CD1c-positive myeloid dendritic cell (primary cell): ENCODE measurements around the gene PRPF40B.
A peak's percentile ranks its signal among the peaks of the same experiment; 100 is the strongest.
"Not testable (repeated sequence)": the region's sequence is repeated elsewhere in the genome, so short reads cannot be mapped to it uniquely, and the experiment has no call there.

Experiments
- DNase-seq: peaks from one replicate; pipeline ENCODE4 v3.0.0-alpha.2; 2016; ENCODE audit errors: extremely low spot score

Gene PRPF40B

DNA sequence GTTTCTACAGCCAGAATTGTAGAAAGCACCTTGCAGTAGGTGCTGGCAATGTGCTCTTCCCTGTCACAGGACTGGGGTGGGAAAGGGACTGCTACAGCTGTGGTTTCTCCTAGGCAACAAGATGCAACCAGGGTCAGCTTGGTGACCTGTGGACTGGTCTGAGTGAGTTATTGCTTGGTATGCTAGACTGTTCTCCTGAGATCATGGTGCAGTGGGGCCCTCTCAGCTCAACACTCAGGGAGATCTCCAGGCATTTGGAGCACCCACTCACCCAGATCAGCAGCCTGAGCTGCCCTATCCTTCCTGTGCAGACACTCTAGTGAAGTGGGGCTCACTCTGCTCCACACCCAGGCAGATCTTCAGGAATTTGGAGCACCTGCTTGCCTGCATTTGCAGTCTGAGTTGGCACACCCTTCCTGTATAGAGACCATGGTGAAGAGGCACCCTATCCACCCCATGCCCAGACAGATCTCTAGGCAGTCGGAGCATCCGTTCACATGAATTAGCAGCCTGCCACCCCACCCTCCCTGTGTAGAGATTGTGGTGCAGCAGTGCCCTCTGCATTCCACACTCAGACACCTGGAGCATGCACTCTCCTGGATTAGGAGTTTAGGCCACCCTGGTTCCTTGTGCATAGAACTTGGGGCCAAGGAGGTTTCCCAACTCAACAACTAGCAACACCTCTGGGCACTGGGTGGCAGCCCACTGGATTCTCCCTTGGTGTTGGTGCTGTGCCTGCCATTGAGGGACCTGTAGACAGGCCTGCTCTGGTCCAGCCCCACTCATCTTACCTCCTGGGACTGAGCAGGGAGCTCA is 14.1 kb upstream of the PRPF40B start:
- no peak for DNase-seq

DNA sequence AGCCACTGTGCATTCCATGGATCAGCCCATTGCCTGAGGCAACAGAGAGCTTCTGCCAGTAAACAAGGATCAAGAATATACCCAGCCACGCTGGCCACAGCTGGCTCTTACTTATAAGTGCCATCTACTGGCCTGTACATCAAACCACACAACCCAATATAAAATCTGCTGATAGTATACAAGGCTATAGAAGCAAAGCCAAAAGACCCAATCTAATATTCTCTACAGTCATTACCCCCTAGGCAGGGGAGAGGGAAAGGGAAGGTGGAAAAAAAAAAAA is 13.5 kb upstream of the PRPF40B start:
- no peak for DNase-seq

DNA sequence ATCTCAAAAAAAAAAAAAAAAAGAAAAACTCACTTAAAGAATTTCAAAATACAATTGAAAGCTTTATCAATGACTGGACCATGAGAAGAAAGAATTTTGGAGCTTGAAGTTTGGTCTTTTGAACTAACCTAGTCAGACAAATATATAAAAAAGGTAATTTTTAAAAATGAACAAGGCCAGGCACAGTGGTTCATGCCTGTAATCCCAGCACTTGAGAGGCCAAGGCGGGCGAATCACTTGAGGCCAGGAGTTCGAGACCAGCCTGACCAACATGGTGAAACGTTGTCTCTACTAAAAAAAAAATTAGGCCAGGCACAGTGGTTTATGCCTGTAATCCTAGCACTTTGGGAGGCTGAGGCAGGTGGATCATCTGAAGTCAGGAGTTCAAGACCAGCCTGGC is 12.6 kb upstream of the PRPF40B start:
- DNase-seq: not testable (repeated sequence)

DNA sequence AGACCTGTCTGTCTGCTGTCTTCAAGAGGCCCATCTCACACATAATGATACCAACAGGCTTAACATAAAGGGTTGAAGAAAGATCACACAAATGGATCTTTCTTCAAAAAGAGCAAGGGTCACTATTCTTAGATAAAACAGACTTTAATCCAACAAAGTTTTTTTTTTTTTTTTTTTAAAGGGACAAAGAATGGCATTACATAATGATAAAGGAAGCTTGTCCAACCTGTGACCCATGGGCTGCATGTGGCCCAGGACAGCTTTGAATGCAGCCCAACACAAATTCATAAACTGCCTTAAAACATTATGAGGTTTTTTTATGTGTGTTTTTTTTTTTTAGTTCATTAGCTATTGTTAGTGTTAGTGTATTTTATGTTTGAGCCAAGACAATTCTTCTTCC is 11.2 kb upstream of the PRPF40B start:
- no peak for DNase-seq

DNA sequence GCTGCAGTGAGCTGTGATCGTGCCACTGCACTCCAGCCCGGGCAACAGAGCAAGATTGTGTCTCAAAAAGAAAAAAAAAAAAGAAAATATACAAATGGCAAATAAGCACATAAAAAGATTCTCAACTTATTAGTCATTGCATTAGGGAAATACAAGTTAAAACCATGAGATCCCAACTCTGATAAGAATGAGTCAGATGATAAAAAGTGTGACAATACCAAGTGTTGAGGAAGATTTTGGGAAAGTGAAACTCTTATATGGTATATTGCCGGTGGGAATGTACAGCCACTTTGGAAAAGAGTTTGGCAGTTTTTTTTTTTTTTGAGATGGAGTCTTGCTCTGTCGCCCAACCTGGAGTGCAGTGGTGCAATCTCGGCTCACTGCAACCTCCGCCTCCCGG is 7.6 kb upstream of the PRPF40B start:
- DNase-seq: no peak

DNA sequence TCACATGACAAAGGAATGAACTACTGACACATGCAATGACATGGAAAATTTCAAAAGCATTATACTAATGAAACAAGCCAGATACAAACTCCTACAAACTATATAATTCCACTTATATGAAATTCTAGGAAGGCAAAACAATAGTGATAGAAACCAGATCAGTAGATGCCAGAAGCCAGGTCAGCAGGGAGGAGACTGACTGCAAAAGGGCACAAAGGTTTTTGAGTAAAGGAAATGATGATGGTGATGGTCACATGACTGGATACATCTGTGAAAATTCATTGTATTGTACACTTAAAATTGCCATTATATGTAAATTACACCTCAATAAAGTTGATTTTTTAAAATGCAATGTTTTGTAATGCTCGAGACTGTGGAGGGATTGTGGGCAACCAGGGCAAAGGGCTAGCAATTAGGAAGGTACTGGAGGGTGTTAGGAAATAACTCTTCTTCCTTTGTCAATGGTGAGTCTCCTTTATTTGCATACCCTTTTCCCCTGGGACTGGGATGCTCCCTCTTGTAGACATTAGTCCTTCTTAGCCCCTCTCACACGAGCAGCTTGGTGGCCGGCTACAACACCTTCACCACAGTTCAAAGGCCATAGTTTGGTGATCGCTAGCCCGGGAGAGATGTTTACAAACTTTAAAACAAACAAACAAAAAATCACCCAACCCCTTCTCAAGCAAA is 6.7 kb upstream of the PRPF40B start:
- DNase-seq: no peak

DNA sequence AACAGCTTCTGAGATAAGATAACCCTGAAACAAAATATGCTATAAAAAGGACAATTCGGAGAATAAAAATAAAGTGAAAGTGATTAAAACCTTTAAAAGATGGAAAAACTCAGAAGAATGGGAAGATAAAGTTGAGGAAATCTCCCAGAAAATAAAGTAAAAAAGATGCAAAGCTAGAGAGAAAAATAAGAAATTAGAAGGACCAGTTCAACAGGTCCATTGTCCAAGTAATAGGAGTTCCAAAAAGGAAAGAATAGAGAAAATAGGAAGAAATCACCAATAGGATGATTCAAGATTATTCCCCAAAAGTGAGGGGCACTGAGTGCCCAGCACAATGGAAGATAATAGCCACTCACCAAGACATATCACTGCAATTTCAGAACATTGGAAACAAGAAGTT is 4.8 kb upstream of the PRPF40B start:
- DNase-seq: no peak

DNA sequence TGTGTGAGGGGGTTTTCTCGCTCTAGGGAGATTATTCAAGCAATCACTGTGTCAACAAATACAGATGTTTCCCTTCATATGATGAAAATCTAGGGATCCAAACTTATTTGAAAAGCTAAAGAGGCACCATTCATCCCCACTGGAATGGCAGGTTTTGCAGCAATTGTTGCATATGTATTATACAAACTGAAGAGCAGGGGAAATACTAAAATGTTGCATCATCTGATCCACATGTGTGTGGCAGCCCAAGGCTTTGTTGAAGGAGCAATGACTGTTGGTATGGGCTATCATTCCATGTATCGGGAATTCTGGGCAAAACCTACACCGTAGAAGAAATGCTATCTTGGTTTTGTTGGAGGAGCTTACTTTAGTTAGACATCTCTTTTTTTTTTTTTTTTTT is 4.1 kb upstream of the PRPF40B start:
- DNase-seq: no peak

DNA sequence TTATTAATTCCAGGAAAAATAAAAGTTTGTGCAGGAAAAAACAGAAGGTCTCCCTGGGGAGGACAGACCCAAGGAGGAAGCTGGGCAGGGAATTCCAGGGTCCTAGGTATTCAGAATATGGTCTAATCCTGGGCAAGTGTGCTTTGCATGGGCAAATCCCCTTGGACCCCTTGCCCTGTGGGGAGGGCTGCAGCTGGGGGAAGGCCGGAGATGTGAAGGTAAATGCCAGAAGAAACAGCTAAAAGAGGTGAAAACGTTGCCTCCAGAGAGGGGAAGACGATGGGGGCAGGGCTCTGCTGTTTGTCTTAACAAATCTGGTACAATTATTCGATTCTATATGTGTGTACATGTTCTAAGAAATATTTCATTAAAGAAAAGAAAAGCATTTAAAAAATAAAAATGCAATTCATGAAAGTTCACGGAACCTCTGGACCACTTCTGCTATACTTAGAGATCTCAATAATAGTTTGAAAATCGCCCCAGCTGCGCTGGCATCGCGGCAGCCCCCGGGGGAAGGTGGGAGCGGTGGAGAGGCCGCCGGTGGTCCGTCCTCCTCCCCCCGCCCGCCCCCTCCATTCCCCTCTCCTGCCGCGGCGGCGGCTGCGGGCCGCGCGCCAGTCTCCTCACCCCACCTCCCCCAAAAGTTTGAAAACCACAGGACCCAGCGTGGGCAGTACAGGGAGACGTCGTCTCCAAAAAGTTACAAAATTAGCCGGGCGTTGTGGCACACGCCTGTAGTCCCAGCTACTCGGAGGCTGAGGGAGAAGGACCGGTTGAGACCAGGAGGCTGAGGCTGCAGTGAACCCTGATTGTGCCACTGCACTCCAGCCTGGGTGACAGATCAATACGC is 1.5 kb upstream of the PRPF40B start:
- no peak for DNase-seq

DNA sequence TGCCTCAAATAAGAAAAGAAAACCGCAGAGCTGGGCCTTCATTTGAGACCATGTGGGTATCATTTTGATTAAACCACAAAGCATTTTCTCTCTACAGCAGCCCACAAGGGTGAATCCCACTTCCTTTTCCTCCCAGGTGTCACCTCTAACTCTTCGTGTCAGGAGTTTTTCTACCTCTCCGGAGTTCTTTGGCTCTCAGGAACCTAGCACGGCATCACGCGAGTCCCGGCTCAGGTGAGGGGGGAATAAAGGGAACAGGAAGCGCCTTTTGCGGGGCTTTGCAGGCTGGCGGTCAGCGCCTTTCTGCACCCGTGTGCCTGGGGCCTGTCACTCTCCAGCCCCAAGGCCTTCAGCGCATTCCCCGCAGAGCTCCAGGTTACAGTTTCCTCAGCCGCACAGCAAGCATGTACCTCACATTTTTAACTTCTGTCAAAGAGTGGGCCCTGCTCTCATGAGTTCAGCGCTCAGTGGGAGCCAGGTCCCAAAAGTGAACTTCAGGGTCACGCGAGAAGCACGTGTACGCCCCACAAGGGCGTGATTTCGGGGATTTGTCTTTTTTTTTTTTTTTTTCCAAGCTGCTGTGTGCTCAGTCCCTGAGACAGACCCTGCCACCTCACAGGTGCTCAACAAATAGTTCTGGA is 740 bp upstream of the PRPF40B start:
- DNase-seq: peak; percentile 49

DNA sequence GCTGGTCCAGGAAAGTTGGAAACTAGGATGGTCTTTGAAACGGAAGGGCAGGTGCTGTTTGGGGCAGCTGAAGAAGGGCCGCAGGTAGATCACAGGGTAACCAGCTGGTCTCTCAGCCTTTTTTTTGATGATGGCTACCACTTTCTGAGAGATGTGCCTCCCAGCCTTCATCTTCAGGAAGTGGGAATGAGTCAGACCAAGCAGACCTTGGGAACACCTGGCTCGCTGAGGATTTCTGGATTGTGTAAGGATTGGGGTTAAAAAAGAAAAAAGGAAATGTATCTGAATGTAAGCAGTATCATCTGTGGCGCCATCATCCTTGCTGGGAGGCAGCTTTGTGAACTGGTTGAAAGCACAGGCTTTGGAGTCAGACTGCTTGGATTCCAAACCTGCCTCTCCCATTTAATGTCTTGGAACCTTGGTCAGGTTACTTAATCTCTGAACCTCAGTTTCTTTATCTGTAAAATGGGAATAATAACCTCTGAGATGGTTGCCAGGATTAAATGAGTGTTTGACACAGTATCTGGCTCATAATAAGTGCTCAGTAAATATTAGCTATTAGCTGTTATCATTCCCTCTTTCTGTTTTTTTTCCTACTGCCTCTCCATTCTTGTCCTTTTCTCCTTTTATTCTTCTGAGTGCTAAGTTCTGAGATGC is 1.7 kb downstream of the PRPF40B start:
- peak; percentile 5 for DNase-seq

DNA sequence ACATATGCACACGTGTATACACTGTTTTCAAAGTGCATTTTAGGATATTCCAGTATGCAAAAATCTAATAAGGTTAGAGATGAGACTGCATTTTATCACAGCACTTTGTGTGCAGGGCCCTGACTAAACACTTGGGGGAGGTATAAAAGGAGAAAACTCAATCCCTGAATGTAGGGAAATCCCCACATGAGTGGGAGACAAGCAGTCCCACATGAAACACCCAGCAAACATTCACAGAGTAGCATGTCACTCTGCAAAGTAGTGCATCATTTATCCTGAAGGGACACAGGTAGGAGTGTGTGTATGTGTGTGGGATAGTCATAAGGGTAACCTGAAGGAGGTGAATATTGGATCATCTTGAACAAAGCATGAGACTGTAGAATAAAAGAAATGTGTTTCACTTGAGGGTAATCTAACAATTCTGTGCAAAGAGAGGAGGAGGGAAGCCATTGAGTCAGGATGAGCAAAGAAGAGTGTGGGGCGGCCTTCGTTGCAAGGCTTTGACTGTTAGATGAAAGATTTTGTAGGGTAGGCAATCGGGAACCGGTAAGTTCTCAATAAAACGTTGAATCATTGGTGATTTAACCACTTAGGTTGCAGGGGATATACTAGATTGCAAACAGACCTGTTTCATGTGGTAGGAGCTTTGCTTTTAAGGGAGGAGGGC is 2.9 kb downstream of the PRPF40B start:
- DNase-seq: peak; percentile 10

DNA sequence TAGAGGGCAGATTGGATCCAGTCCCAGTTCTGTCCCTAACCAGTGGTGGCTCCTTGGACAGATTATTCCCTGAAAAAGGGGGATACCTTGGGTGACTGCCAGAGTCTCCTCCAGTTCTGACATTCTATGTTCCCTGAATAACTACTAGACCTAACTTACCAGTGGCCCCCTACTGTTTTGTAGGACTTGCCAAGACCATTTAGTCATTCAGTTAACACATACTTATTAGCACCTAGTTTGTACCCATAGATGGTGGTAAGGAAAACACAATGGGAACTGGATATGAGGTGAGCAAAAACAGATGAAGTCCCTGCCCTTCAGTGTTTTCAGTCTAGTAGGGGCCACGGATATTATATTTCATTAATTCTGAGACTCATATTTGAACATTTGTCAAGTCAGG is 3.5 kb downstream of the PRPF40B start:
- no peak for DNase-seq

DNA sequence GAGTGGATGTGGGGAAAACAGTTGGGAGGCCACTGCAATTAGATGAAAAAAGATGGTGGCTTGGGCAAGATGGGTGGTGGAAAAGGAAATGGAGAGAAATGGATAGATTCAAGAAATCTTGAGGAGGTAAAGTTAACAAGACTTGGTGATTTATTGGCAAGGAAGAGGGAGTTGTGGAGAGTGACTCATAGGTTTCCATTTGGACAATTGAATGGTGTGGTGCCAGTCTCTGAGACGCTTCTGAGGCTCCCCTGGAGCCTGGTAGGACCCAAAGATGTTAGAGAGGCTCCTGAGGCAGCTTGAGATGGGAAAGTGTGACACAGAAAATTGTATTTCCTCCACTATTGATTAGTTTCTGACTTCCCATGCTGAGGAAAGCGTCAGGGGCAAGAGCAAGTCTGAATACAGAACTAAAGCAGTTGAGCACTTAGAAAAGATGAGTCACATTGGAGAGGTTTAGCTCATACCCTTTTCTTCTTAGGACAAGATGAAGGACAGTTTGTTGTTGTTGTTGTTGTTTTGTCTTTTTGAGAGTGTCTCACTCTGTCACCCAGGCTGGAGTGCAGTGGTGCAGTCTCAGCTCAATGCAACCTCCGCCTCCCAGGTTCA is 4.5 kb downstream of the PRPF40B start:
- DNase-seq: no peak

DNA sequence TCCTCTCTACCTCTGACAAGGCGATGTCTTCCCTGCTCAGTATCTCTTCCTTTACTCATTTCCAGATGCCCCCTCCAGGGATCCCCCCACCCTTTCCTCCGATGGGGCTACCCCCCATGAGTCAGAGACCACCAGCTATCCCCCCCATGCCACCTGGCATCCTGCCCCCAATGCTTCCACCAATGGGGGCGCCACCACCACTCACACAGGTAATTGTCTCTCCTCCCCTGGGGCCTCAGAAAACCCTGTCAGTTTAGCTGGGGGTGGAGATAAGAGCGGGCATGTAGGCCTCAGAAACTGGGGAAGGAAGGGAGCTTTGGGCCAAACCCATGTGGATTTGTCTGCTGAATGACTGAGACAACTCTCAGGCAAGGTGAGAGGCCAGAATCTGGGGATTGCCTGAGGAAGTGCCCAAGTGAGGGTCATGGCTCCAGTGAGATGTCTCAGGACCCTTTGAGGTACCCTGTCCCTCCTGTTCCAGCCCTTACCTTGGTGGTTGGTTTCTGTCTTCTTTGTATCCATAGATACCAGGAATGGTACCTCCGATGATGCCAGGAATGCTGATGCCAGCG is 8.1 kb downstream of the PRPF40B start:
- DNase-seq: no peak

DNA sequence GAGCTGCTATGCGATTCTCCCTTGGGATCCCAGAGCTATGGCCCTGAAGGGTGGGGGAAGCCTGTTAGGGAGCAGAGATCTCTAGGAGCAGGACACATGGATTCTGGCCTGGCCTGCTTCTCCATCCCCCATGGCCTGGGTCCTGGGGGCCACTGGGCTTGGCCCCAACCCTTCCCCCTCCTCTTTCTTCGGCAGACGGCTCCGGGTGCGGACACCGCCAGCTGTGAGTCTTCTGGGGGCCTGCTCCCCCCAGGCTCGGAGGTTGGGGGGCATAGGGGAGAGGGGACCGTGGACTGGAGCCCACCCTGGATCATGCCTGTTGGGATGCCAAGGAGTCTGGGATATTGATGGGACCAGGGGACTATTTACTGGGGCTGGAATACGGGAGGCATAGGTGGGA is 9.0 kb downstream of the PRPF40B start:
- DNase-seq: no peak

DNA sequence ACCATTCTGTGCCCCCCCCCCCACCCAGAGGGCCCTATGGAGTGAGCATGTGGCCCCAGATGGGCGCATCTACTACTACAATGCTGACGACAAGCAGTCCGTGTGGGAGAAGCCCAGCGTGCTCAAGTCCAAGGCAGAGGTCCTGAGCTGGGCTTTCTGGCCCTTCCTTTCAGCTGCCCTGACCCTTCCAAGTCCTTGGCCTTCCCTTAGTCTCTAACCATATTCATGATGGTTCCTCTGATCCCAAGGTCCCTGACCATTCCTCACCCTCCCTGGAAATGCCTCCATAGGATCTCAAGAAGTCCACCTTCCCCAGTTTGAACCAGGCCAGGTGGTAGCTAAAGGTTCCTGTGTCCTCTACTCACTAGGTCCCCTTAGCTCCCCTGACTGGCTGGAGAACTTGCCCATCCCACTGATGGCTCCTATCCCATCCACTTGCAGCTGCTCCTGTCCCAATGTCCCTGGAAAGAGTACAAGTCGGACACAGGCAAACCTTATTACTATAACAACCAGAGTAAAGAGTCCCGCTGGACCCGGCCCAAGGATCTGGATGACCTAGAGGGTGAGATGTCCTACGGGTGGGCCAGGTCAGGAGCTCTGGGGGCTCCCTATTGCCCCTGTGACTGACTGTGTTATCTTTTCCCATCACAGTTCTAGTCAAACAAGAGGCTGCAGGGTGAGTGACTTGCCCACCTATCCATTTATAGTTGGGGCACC is 9.8 kb downstream of the PRPF40B start:
- DNase-seq: no peak

DNA sequence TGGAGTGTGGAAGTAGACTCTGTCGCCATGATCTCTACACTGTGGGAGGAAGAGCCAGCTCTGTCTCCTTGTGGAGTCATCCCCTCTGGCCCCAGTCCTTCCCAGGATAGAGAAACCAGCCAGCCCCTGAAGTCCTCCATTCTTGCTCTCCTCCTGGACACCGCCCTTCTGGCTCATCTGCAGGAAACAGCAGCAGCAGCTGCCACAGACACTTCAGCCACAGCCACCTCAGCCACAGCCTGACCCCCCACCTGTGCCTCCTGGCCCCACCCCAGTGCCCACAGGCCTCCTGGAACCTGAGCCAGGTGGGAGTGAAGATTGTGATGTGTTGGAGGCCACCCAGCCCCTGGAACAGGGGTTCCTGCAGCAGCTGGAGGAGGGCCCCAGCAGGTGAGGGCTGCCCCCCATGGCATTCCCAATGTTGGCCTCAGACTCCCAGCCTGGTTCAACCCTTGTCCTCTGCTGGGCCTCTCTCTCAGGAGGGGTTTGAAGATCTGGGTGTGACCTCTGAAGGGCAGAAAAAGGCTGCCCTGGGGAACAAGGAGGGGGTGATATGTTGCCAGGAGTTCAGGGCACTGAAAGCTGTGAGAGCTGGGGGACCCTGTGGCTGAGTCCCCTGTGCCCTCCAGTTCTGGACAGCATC is 10.5 kb downstream of the PRPF40B start:
- no peak for DNase-seq

DNA sequence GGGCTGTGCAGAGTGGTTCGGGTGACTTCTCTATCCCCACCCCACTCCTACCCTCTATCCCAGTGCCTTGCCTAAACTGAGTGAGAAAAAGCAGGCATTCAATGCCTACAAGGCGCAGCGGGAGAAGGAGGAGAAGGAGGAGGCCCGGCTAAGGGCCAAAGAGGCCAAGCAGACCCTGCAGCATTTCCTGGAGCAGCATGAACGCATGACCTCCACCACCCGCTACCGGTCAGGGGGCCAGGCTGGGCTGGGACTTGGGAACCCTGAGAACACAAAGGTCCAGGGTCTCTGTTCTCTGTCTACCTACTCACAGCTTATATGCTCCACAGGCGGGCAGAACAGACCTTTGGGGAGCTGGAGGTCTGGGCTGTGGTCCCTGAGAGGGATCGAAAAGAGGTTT is 11.7 kb downstream of the PRPF40B start:
- DNase-seq: no peak
